GM12878 (cell line): ENCODE results near the gene FLT4.

ENCODE experiments used
- EZH2 ChIP-seq: IDR thresholded peaks from 2 replicates; pipeline ENCODE4 v1.6.1; 2012; ENCODE audit warnings: low read depth, mild to moderate bottlenecking, control low read depth, inconsistent platforms, low read length, borderline replicate concordance; ENCODE audit not compliant: control insufficient read depth
- JUNB ChIP-seq: IDR thresholded peaks from 2 replicates; pipeline ENCODE4 v1.6.1; 2016; ENCODE audit warnings: antibody characterized with exemption, mild to moderate bottlenecking
- KAT2A ChIP-seq: conservative IDR thresholded peaks from 2 replicates; pipeline ENCODE4 v1.6.1; 2011; ENCODE audit warnings: low read depth, low read length; ENCODE audit not compliant: control insufficient read depth
- POLR2AphosphoS5 ChIP-seq: IDR thresholded peaks from 2 replicates; pipeline ENCODE4 v1.6.1; 2011; ENCODE audit warnings: mild to moderate bottlenecking, low read length, inconsistent platforms
- RAD21 ChIP-seq: IDR thresholded peaks from 2 replicates; pipeline ENCODE4 v1.6.1; 2011; ENCODE audit warnings: mild to moderate bottlenecking, low read depth, low read length, moderate library complexity; ENCODE audit not compliant: insufficient read depth
- SPI1 ChIP-seq: IDR thresholded peaks from 2 replicates; pipeline ENCODE4 v1.6.1; 2011; ENCODE audit warnings: low read depth, mild to moderate bottlenecking, low read length, moderate library complexity, borderline replicate concordance; ENCODE audit not compliant: insufficient read depth

GRCh38 chr5:180607861-180608571 lies 41.4 kb downstream of the FLT4 start:
- TF ChIP-seq POLR2AphosphoS5 (no peak), EZH2 (no peak), SPI1 (no peak), RAD21 (no peak), KAT2A (no peak), JUNB (no peak)
